ENCODE measurements around the gene SUMO2. TPM values are rescaled to one million over a fixed set of nuclear protein-coding genes. Genes with fewer than 3 reads are reported as not detected.
"Not testable (repeated sequence)": the region's sequence is repeated elsewhere in the genome, so short reads cannot be mapped to it uniquely, and the experiment has no call there.

Gene SUMO2
- total RNA-seq, 1 donor from 2014 or later: 633 TPM

GRCh38 chr17:75208161-75208560, 25.4 kb upstream of the SUMO2 start:
- Mint-ChIP-seq H3K27ac (no peak overlapping the region), H3K4me3 (ENCODE audit: low read depth) (no peak overlapping the region), H3K9me3 (ENCODE audit: low read depth) (no peaks in the 10 kb centered on the region), H3K36me3 (ENCODE audit: insufficient read depth) (peaks cover 11% of the 10 kb centered on the region), H3K4me1 (ENCODE audit: low read depth) (peaks cover 11% of the 10 kb centered on the region), H3K27me3 (no peaks in the 10 kb centered on the region)
- TF ChIP-seq CTCF (IDR thresholded peaks at IDR 0.05; ENCODE audit: unreplicated experiment): no peak
- DNase-seq (ENCODE audit: low spot score, unreplicated experiment): no peak

- Mint-ChIP-seq H3K27ac (no peak overlapping the region), H3K4me3 (ENCODE audit: low read depth) (no peak overlapping the region), H3K36me3 (ENCODE audit: insufficient read depth) (peaks cover 11% of the 10 kb centered on the region), H3K4me1 (ENCODE audit: low read depth) (peaks cover 11% of the 10 kb centered on the region), H3K9me3 (ENCODE audit: low read depth) (no peaks in the 10 kb centered on the region), H3K27me3 (no peaks in the 10 kb centered on the region)
- no peak for DNase-seq (ENCODE audit: low spot score, unreplicated experiment)
- TF ChIP-seq CTCF (IDR thresholded peaks at IDR 0.05; ENCODE audit: unreplicated experiment): no peak
Measured at GRCh38 chr17:75207760-75208159, 25.0 kb upstream of the SUMO2 start.

GRCh38 chr17:75207050-75207407, 24.3 kb upstream of the SUMO2 start:
- not testable (repeated sequence) for DNase-seq (ENCODE audit: low spot score, unreplicated experiment); H3K27me3 Mint-ChIP-seq; H3K9me3 Mint-ChIP-seq (ENCODE audit: low read depth)
- Mint-ChIP-seq H3K4me3 (ENCODE audit: low read depth) (peak overlapping the region; percentile 94), H3K36me3 (ENCODE audit: insufficient read depth) (peaks cover 11% of the 10 kb centered on the region), H3K4me1 (ENCODE audit: low read depth) (peaks cover 11% of the 10 kb centered on the region), H3K27ac (peak overlapping the region; percentile 100)

- no peak for DNase-seq (ENCODE audit: low spot score, unreplicated experiment)
- peak; percentile 18 for TF ChIP-seq CTCF (IDR thresholded peaks at IDR 0.05; ENCODE audit: unreplicated experiment)
- Mint-ChIP-seq H3K27me3 (no peaks in the 10 kb centered on the region), H3K9me3 (ENCODE audit: low read depth) (no peaks in the 10 kb centered on the region), H3K4me1 (ENCODE audit: low read depth) (peaks cover 11% of the 10 kb centered on the region), H3K4me3 (ENCODE audit: low read depth) (peak overlapping the region; percentile 94), H3K36me3 (ENCODE audit: insufficient read depth) (peaks cover 8% of the 10 kb centered on the region), H3K27ac (peak overlapping the region; percentile 100)
Measured at GRCh38 chr17:75205793-75206163, 23.0 kb upstream of the SUMO2 start.

- Mint-ChIP-seq H3K36me3 (ENCODE audit: insufficient read depth) (peaks cover 5% of the 10 kb centered on the region), H3K9me3 (ENCODE audit: low read depth) (no peaks in the 10 kb centered on the region), H3K27me3 (no peaks in the 10 kb centered on the region), H3K27ac (peak within 1 kb of the TSS; percentile 100), H3K4me1 (ENCODE audit: low read depth) (peaks cover 11% of the 10 kb centered on the region), H3K4me3 (ENCODE audit: low read depth) (peak within 1 kb of the TSS; percentile 94)
- no peak for TF ChIP-seq CTCF (IDR thresholded peaks at IDR 0.05; ENCODE audit: unreplicated experiment)
- peak; percentile 92 for DNase-seq (ENCODE audit: low spot score, unreplicated experiment)
Measured at GRCh38 chr17:75205037-75205792, 22.5 kb upstream of the SUMO2 start, which contains the start of gene NUP85. Gene NUP85, plus strand, starts transcription at chr17:75205679. Its CDS starts 83 bp downstream, at chr17:75205762.
